Inflammatory macrophage (primary cell): ENCODE results near the gene KHDRBS1.
A peak's percentile ranks its signal among the peaks of the same experiment; 100 is the strongest.
"Not testable (repeated sequence)": the region's sequence is repeated elsewhere in the genome, so short reads cannot be mapped to it uniquely, and the experiment has no call there.

ENCODE experiments used
- DNase-seq, 2 donors: peaks; one replicate each; pipeline ENCODE4 v3.0.0-alpha.2; 2020 to 2022

The KHDRBS1 gene

GRCh38 chr1:32014199-32014947 lies 705 bp downstream of the KHDRBS1 start:
- DNase-seq = peak; percentile 32 to 44

- no peak for DNase-seq
Measured at GRCh38 chr1:32014948-32015273, 1.2 kb downstream of the KHDRBS1 start.

- DNase-seq = peak; percentile 22 to 72
Measured at GRCh38 chr1:32020339-32020738, 6.7 kb downstream of the KHDRBS1 start.

- DNase-seq = peak in 1 of 2 donors; percentile 29
Measured at GRCh38 chr1:32021574-32022018, 7.9 kb downstream of the KHDRBS1 start.

- no peak for DNase-seq
Measured at GRCh38 chr1:32023351-32023750, 9.7 kb downstream of the KHDRBS1 start.

GRCh38 chr1:32025515-32025914 lies 11.8 kb downstream of the KHDRBS1 start:
- no peak for DNase-seq

- DNase-seq = no peak
Measured at GRCh38 chr1:32028746-32029145, 15.1 kb downstream of the KHDRBS1 start.

- no peak for DNase-seq
Measured at GRCh38 chr1:32031578-32032274, 18.1 kb downstream of the KHDRBS1 start.

DNA sequence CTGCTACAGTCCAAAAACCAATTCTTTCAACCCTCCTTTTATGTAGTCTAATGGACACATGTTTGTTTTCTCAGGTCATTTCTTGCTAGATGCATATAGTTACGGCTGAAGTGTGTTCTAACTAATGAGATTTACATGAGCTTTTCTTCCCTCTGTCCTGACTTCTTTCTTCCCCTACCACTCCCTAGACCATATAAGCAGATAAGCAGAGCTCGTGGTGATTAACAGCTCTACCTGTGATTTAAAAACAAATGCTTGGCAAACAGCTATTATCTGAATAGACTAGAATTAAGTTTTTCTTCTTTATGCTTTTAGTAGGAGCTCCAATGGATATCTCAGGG lies 18.6 kb downstream of the KHDRBS1 start:
- DNase-seq = no peak

DNA sequence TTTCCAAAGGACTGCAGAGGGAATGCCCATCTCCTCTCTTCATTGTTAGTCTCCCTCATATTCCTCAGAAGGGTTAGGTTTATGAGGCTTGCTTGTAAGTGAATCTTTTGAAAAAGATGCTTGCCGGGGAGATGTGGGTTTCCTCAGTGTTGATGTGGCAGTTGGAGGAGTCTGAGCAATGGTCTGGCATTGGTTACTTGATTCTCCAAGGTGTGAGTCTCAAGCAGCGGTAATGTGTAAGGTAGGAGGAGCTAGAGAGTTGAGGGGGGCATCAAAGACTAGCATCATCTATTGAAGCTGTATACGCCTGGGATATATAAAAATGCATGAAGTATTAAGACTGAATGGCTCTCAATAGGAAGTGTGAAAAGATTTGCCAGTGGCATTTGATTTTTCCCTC lies 21.5 kb downstream of the KHDRBS1 start:
- no peak for DNase-seq

DNA sequence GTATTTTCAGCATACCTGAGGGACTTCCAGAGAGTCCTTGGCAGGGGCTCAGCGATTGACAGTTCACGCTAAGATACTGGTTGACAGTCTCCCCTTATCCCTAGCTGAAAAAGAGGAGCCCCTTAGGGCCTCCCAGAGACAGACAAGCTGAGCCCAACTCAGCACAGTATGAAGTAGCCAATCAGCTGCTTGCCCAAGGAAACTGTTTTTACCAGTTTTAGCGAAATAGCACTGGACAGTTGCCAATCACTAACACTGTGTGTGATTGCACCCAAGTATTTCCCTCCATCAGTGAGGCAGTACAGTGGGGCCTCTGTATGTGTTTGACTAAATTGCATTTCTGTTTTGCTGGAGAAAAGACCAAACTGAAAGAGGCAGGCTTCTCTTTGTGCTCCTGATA lies 27.0 kb downstream of the KHDRBS1 start:
- DNase-seq = no peak

DNA sequence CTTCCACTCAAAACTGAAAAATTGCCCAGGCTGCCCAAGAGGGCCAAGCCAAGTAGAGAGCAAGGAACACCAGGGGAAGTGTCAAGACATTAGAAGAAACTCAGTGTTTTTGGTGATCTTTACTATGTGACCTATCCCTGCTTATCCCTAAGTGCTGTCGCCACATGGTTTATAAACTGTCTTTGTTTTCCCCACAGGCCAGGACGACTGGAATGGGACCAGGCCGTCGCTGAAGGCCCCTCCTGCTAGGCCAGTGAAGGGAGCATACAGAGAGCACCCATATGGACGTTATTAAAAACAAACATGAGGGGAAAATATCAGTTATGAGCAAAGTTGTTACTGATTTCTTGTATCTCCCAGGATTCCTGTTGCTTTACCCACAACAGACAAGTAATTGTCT lies 28.7 kb downstream of the KHDRBS1 start:
- DNase-seq = no peak

DNA sequence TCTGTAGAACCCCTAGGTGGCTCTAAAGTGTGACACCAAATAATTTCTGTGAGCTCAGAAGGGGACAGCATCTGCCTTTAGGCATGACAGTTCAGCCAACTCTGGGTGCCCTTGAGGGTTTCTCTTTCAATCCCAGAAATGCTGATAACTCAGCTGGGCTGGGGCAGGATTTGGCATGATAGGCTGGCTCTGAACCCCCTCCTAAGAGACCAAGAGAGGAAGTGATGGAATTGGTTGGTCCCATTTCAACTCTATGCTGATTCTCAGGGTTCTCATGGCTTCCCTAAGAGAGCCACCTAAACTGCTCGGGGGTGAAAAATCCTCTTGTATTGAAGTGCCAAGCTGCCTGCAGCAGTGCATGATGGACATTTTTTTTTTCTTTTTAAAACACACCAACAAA lies 30.6 kb downstream of the KHDRBS1 start:
- DNase-seq = no peak

DNA sequence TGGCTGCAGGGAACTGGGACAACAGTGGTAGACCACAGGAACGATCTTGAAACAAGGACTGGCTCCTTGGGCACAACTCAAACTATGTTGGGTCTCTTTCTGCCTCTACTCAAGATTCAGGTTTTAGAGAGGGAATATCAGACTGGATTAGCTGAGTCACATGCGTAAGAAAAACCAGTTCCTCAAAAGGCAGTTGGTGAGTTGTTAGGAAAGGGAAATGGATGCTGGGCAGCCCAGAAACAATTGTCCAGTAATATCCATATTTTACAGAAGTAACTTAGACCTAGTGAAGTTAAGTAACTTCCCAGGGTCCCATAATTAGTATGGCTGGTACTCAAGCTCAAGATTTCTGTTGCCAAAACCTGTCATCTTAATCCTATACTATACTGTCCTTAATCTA lies 32.1 kb downstream of the KHDRBS1 start:
- DNase-seq = peak; percentile 84 to 94

- DNase-seq = no peak
Measured at GRCh38 chr1:32047701-32048100, 34.0 kb downstream of the KHDRBS1 start.

- no peak for DNase-seq
Measured at GRCh38 chr1:32048440-32048839, 34.8 kb downstream of the KHDRBS1 start.

- DNase-seq = no peak
Measured at GRCh38 chr1:32051706-32052105, 38.0 kb downstream of the KHDRBS1 start.

DNA sequence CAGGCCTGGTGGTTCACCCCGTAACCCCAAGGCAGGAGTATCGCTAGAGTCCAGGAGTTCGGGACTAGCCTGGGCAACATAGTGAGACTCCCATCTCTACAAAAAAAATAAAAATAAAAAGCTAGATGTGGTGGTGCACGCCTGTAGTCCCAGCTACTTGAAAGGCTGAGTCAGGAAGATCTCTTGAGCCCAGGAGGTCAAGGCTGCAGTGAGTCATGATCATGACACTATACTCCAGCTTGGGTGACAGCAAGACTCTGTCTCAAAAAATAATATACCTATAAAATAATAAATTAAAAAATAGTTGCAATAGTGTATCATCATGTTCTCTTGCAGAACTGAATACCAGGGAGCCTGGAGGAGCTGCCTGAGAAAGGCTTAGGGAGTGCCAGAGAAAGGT lies 39.2 kb downstream of the KHDRBS1 start:
- DNase-seq = no peak

- DNase-seq = no peak
Measured at GRCh38 chr1:32055416-32055815, 41.7 kb downstream of the KHDRBS1 start.

DNA sequence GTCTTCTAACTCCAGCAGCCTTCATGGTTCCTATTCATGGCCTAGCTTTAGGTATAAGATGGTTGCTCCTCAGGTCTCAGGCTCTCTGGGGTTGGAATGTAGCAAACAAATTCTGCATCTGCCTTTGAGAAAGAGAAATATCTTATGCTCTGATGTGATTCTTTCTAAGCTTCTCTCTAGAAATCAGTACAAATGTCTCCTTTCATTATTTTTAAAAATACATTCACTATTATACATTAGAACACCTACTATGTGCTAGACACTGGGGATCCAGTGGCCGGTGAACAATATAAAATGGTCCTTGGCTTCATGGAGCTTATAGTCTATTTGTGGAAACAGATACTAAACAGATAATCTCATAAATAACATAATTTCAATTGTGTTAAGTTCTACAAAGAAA lies 42.9 kb downstream of the KHDRBS1 start:
- DNase-seq = no peak

DNA sequence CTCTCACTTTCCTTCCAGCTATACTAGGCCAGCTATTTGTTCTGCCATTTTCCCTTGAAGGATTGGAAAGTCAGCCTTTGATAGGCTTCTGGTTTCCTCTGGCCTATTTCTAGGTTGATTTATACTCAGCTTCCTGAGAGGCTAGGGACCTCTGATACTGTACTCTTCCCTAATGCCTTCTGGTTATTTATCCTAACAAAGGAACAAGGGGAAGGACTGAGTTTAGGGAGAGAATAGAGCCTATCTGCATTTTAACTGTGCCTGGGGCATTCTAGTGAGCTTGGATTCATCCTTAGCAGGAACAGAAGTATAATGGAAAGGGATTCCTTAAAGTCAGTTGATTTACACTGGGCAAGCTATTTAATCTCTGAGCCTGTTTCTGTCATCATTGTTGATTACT lies 47.2 kb downstream of the KHDRBS1 start:
- DNase-seq = no peak

GRCh38 chr1:32062867-32063230 lies 49.2 kb downstream of the KHDRBS1 start:
- DNase-seq = no peak

- DNase-seq = peak in 1 of 2 donors; percentile 50
Measured at GRCh38 chr1:32063261-32063681, 49.6 kb downstream of the KHDRBS1 start.

DNA sequence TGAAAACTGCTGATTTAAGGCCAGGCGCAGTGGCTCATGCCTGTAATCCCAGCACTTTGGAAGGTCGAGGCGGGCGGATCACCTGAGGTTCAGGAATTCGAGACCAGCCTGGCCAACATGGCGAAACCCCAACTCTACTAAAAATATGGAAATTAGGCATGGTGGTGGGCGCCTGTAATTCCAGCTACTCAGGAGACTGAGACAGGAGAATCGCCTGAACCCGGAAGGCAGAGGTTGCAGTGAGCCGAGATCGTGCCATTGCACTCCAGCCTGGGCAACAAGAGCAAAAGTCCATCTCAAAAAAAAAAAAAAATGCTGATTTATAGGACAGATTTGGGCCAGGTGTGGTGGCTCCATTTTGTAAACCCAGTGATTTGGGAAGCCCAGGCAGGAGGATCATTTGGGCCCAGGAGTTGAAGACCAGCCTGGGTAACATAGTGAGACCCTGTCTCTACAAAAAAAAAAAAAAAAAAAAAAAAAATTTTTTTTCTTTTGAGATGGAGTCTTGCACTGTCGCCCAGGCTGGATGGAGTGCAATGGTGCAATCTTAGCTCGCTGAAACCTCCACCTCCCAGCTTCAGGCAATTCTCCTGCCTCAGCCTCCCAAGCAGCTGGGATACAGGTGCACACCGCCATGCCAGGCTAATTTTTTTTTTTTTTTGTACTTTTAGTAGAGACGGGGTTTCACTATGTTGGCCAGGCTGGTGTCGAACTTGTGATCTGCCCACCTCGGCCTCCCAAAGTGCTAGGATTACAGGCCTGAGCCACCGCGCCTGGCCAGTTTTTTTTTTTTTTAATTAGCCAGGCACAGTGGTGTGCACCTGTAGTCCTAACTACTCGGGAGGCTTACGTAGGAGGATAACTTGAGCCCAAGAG lies 52.2 kb downstream of the KHDRBS1 start:
- DNase-seq = not testable (repeated sequence)
